Retinal pigment epithelial cell (primary cell): ENCODE data around the gene MGST2.

ENCODE experiments used
- DNase-seq: peaks from one replicate; pipeline ENCODE4 v3.0.0-alpha.2; 2010; ENCODE audit warnings: low read depth
- H3K4me3 ChIP-seq: 2 replicates; pipeline ENCODE4 v1.5.1; 2011; ENCODE audit warnings: mild to moderate bottlenecking, low read length, control low read depth, moderate library complexity
- CTCF ChIP-seq: conservative IDR thresholded peaks from 2 replicates; pipeline ENCODE4 v1.5.1; 2011; ENCODE audit warnings: low read depth, low read length, control low read depth, inconsistent platforms

The MGST2 gene

GRCh38 chr4:139664442-139664841 is 1.2 kb upstream of the MGST2 start:
- H3K4me3 ChIP-seq, result no peak overlapping the region
- no peak for TF ChIP-seq CTCF
- DNase-seq, result no peak

- H3K4me3 ChIP-seq, result peak overlapping the region; percentile 67
- no peak for DNase-seq
- no peak for TF ChIP-seq CTCF
These were observed 435 bp upstream of the MGST2 start for GRCh38 chr4:139665079-139665689.

- no peak for DNase-seq
- peak overlapping the region; percentile 67 for H3K4me3 ChIP-seq
- no peak for TF ChIP-seq CTCF
These were observed 1.2 kb downstream of the MGST2 start for GRCh38 chr4:139666735-139667281.

GRCh38 chr4:139668036-139668435 is 2.4 kb downstream of the MGST2 start:
- no peak for DNase-seq
- no peak overlapping the region for H3K4me3 ChIP-seq
- no peak for TF ChIP-seq CTCF

- DNase-seq, result no peak
- TF ChIP-seq CTCF, result no peak
- H3K4me3 ChIP-seq, result no peak overlapping the region
These were observed 3.1 kb downstream of the MGST2 start for GRCh38 chr4:139668658-139669201.

GRCh38 chr4:139669335-139669734 is 3.7 kb downstream of the MGST2 start:
- no peak for TF ChIP-seq CTCF
- DNase-seq, result no peak
- no peak overlapping the region for H3K4me3 ChIP-seq

- TF ChIP-seq CTCF, result no peak
- no peak overlapping the region for H3K4me3 ChIP-seq
- no peak for DNase-seq
These were observed 4.3 kb downstream of the MGST2 start for GRCh38 chr4:139669890-139670289.
